ENCODE measurements around the gene CMKLR1. TPM values are rescaled to one million over a fixed set of nuclear protein-coding genes. Genes with fewer than 3 reads are reported as not detected.

CMKLR1 gene
- total RNA-seq, 2 donors from 2014 or later = 0.26 to 1.1 TPM

GRCh38 chr12:108282160-108282559, 57.0 kb downstream of the CMKLR1 start:
- Mint-ChIP-seq H3K9me3 (no peaks in the 10 kb centered on the region), H3K36me3 (peaks cover 4% of the 10 kb centered on the region), H3K4me3 (peak overlapping the region; percentile 62), H3K27me3 (no peaks in the 10 kb centered on the region), H3K27ac (no peak overlapping the region), H3K4me1 (ENCODE audit: low read depth in 2 of 2) (peaks cover 37 to 55% of the 10 kb centered on the region in 2 donors)
- ATAC-seq (no peak), DNase-seq (ENCODE audit: low spot score) (no peak)

GRCh38 chr12:108277613-108278012, 61.5 kb downstream of the CMKLR1 start:
- no peaks in the 10 kb centered on the region for H3K9me3 Mint-ChIP-seq
- H3K4me3 Mint-ChIP-seq = no peak overlapping the region
- ATAC-seq (no peak), DNase-seq (ENCODE audit: low spot score) (no peak)
- H3K36me3 Mint-ChIP-seq = no peaks in the 10 kb centered on the region
- peak overlapping the region in 1 of 2 donors; percentile 56 for H3K27ac Mint-ChIP-seq
- H3K4me1 Mint-ChIP-seq (ENCODE audit: low read depth in 2 of 2) = peaks cover 18 to 22% of the 10 kb centered on the region in 2 donors
- no peaks in the 10 kb centered on the region for H3K27me3 Mint-ChIP-seq

- DNase-seq (ENCODE audit: low spot score) (no peak), ATAC-seq (no peak)
- Mint-ChIP-seq H3K27ac (no peak overlapping the region), H3K27me3 (no peaks in the 10 kb centered on the region), H3K36me3 (no peaks in the 10 kb centered on the region), H3K4me3 (no peak overlapping the region), H3K4me1 (ENCODE audit: low read depth in 2 of 2) (peaks cover 24 to 33% of the 10 kb centered on the region in 2 donors), H3K9me3 (no peaks in the 10 kb centered on the region)
Measured at GRCh38 chr12:108273217-108273616, 65.9 kb downstream of the CMKLR1 start.

GRCh38 chr12:108271951-108272872, 66.9 kb downstream of the CMKLR1 start:
- ATAC-seq = no peak
- no peak for DNase-seq (ENCODE audit: low spot score)
- H3K27ac Mint-ChIP-seq = no peak overlapping the region
- H3K9me3 Mint-ChIP-seq = peaks cover 3% of the 10 kb centered on the region
- no peaks in the 10 kb centered on the region for H3K27me3 Mint-ChIP-seq
- H3K4me1 Mint-ChIP-seq (ENCODE audit: low read depth in 2 of 2) = peaks cover 24 to 33% of the 10 kb centered on the region in 2 donors
- no peaks in the 10 kb centered on the region for H3K36me3 Mint-ChIP-seq
- H3K4me3 Mint-ChIP-seq = no peak overlapping the region

- H3K4me1 Mint-ChIP-seq (ENCODE audit: low read depth in 2 of 2) = peaks cover 27 to 36% of the 10 kb centered on the region in 2 donors
- peaks cover 3% of the 10 kb centered on the region for H3K9me3 Mint-ChIP-seq
- no peak overlapping the region for H3K27ac Mint-ChIP-seq
- no peaks in the 10 kb centered on the region for H3K27me3 Mint-ChIP-seq
- ATAC-seq (no peak), DNase-seq (ENCODE audit: low spot score) (no peak)
- no peaks in the 10 kb centered on the region for H3K36me3 Mint-ChIP-seq
- H3K4me3 Mint-ChIP-seq = no peak overlapping the region
Measured at GRCh38 chr12:108270849-108271143, 68.3 kb downstream of the CMKLR1 start.

- Mint-ChIP-seq H3K27me3 (no peaks in the 10 kb centered on the region), H3K4me3 (no peak overlapping the region), H3K4me1 (ENCODE audit: low read depth in 2 of 2) (peaks cover 27 to 36% of the 10 kb centered on the region in 2 donors), H3K36me3 (no peaks in the 10 kb centered on the region), H3K9me3 (peaks cover 3% of the 10 kb centered on the region), H3K27ac (no peak overlapping the region)
- ATAC-seq (no peak), DNase-seq (ENCODE audit: low spot score) (no peak)
Measured at GRCh38 chr12:108270035-108270848, 68.9 kb downstream of the CMKLR1 start.

- H3K36me3 Mint-ChIP-seq = no peaks in the 10 kb centered on the region
- peaks cover 27 to 42% of the 10 kb centered on the region in 2 donors for H3K4me1 Mint-ChIP-seq (ENCODE audit: low read depth in 2 of 2)
- no peak for ATAC-seq
- no peaks in the 10 kb centered on the region for H3K27me3 Mint-ChIP-seq
- no peak overlapping the region for H3K27ac Mint-ChIP-seq
- H3K9me3 Mint-ChIP-seq = peaks cover 3% of the 10 kb centered on the region
- no peak for DNase-seq (ENCODE audit: low spot score)
- H3K4me3 Mint-ChIP-seq = no peak overlapping the region
Measured at GRCh38 chr12:108269224-108269623, 69.9 kb downstream of the CMKLR1 start.

- Mint-ChIP-seq H3K36me3 (no peaks in the 10 kb centered on the region), H3K4me3 (no peak overlapping the region), H3K27ac (peak overlapping the region in 1 of 2 donors; percentile 42), H3K27me3 (no peaks in the 10 kb centered on the region), H3K9me3 (peaks cover 3% of the 10 kb centered on the region), H3K4me1 (ENCODE audit: low read depth in 2 of 2) (peaks cover 27 to 42% of the 10 kb centered on the region in 2 donors)
- DNase-seq (ENCODE audit: low spot score) (peak; percentile 67), ATAC-seq (peak; percentile 68 to 94)
Measured at GRCh38 chr12:108268397-108268796, 70.7 kb downstream of the CMKLR1 start.

- H3K27me3 Mint-ChIP-seq = no peaks in the 10 kb centered on the region
Measured at GRCh38 chr12:108267450-108267849, 71.7 kb downstream of the CMKLR1 start.

GRCh38 chr12:108266131-108266530, 73.0 kb downstream of the CMKLR1 start:
- no peaks in the 10 kb centered on the region for H3K27me3 Mint-ChIP-seq
- no peak overlapping the region for H3K27ac Mint-ChIP-seq
- H3K36me3 Mint-ChIP-seq = peaks cover under 1% of the 10 kb centered on the region
- ATAC-seq = no peak
- DNase-seq (ENCODE audit: low spot score) = no peak
- no peak overlapping the region for H3K4me3 Mint-ChIP-seq
- peaks cover 3% of the 10 kb centered on the region for H3K9me3 Mint-ChIP-seq
- peaks cover 25 to 42% of the 10 kb centered on the region in 2 donors for H3K4me1 Mint-ChIP-seq (ENCODE audit: low read depth in 2 of 2)

More at GRCh38 chr12:108267450-108267849, 71.7 kb downstream of the CMKLR1 start:
- H3K27ac Mint-ChIP-seq = peak overlapping the region; percentile 17 to 42
- no peak for DNase-seq (ENCODE audit: low spot score)
- peaks cover 3% of the 10 kb centered on the region for H3K9me3 Mint-ChIP-seq
- no peak for ATAC-seq
- no peaks in the 10 kb centered on the region for H3K36me3 Mint-ChIP-seq
- no peak overlapping the region for H3K4me3 Mint-ChIP-seq
- peaks cover 27 to 42% of the 10 kb centered on the region in 2 donors for H3K4me1 Mint-ChIP-seq (ENCODE audit: low read depth in 2 of 2)

- H3K9me3 Mint-ChIP-seq = peaks cover 8% of the 10 kb centered on the region
- no peak overlapping the region for H3K27ac Mint-ChIP-seq
- no peak overlapping the region for H3K4me3 Mint-ChIP-seq
- H3K4me1 Mint-ChIP-seq (ENCODE audit: low read depth in 2 of 2) = peaks cover 25 to 40% of the 10 kb centered on the region in 2 donors
- ATAC-seq (no peak), DNase-seq (ENCODE audit: low spot score) (no peak)
- no peaks in the 10 kb centered on the region for H3K27me3 Mint-ChIP-seq
- peaks cover 7% of the 10 kb centered on the region for H3K36me3 Mint-ChIP-seq
Measured at GRCh38 chr12:108265505-108265904, 73.6 kb downstream of the CMKLR1 start.

- no peak for DNase-seq (ENCODE audit: low spot score)
- Mint-ChIP-seq H3K27ac (no peak overlapping the region), H3K27me3 (no peaks in the 10 kb centered on the region), H3K4me3 (no peak overlapping the region), H3K36me3 (peaks cover 16% of the 10 kb centered on the region), H3K4me1 (ENCODE audit: low read depth in 2 of 2) (peaks cover 5 to 8% of the 10 kb centered on the region in 2 donors), H3K9me3 (peaks cover 7% of the 10 kb centered on the region)
- ATAC-seq = no peak
Measured at GRCh38 chr12:108260969-108261368, 78.1 kb downstream of the CMKLR1 start.

GRCh38 chr12:108260039-108260438, 79.1 kb downstream of the CMKLR1 start:
- ATAC-seq = no peak

GRCh38 chr12:108257610-108258106, 81.5 kb downstream of the CMKLR1 start:
- ATAC-seq = no peak
- peaks cover 7 to 12% of the 10 kb centered on the region in 2 donors for H3K4me1 Mint-ChIP-seq (ENCODE audit: low read depth in 2 of 2)
- peaks cover 16% of the 10 kb centered on the region for H3K36me3 Mint-ChIP-seq
- peaks cover 7% of the 10 kb centered on the region for H3K9me3 Mint-ChIP-seq
- no peak overlapping the region for H3K4me3 Mint-ChIP-seq
- peaks cover 0 to 8% of the 10 kb centered on the region in 2 donors for H3K27me3 Mint-ChIP-seq
- DNase-seq (ENCODE audit: low spot score) = no peak
- H3K27ac Mint-ChIP-seq = no peak overlapping the region

More at GRCh38 chr12:108260039-108260438, 79.1 kb downstream of the CMKLR1 start:
- Mint-ChIP-seq H3K36me3 (peaks cover 16% of the 10 kb centered on the region), H3K4me3 (no peak overlapping the region), H3K27ac (no peak overlapping the region), H3K9me3 (peaks cover 7% of the 10 kb centered on the region), H3K27me3 (no peaks in the 10 kb centered on the region), H3K4me1 (ENCODE audit: low read depth in 2 of 2) (peaks cover 3 to 6% of the 10 kb centered on the region in 2 donors)
- no peak for DNase-seq (ENCODE audit: low spot score)
